Measurements from ENCODE around the gene DOC2B.
"Not testable (repeated sequence)": the region's sequence is repeated elsewhere in the genome, so short reads cannot be mapped to it uniquely, and the experiment has no call there.

DOC2B gene

DNA sequence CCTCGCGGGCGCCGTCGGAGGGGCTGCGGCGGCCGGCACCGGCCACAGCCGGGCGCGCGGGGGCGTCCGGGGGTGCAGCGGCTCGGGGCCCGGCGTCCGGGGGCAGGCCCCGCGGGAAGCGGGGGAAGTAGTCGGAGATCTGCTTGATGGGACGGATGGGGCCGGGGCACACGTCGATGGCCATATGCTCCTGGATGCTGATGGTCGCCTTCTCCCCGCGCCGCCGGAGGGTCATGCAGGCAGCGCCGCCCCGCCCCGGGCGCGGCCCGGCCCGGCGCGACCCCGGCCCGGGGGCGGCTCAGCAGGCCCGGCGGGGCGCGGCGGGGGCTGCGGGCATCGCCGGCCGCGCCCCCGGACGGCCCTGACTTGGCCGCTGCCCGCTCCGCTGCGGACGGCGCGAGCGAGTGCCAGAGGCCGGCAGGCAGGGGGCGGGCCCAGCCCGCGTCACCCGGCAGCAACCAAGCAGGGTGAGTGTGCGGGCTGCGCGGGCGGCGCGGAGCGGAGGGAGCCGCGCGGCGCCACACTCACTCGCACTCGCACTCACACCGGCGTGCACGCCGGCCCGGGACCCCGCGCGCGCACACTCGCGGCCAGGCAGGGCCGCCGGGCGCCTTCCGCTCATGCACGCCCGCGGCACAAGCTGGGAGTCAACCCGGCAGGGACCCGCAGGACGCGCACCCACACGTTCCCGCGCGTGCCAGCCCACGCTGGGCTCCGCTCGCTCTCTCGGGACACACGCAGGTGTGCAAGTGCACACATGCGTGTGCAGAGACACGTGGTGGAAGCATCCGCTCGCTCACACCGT lies at the start of gene DOC2B:
Gene DOC2B (minus strand): TSS at position 406 of the 805 bp plus-strand sequence. CDS start 171 bp downstream, at position 235.
- DNase-seq: peak; percentile 82

DNA sequence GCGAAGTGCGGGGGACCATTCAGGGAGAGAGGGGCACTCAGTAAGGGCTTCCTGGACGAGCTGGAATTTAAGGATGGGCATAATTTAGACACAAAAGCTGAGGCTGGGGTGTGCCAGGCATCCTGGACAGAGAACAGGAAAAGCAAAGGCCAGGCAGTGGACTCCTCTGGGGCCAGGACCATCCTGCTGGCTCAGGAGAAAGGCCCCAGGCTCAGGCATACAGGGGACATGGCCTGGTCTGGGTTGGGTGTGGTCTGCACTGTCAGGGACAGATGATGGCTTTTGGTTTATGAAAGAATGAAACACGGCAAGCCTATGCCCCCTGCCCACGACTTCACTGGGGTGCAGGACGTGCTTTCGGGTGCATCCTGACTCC lies 48.9 kb upstream of the DOC2B start:
- DNase-seq: no peak

DNA sequence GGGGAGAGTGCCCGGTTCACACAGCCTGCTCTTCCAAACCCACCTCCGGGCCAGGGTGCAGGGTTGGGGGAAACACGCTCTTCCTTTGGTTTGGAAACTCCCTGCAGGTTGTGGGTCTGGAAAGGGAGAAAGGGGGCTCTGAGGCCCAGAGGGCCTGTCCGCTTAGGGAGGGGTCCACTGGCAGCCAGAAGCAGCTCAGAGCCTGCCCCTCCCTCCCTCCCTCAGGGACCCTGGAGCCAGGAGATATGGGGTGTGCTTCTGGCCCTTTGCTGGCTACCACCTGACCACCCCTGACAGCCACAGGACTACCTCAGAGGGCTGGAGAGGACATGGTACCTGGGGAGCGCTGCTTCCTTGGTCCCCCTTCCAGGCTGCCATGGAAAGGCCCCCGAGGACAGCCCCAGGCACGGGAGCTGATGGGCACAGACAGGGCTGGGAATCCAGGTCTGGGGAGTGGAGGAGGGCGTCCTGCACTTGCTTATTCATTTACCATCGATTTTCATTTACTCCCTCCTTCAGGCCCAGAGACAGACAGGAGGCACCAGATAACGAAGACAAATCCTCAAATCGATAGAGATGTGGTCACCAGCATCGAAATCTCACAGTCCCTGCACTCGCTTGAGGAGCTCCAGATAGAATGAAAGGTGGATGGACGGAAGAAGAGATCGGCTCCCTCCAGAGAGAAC lies 48.4 kb upstream of the DOC2B start:
- DNase-seq: no peak

- no peak for DNase-seq
Measured at GRCh38 chr17:228951-229708, 47.7 kb upstream of the DOC2B start.

DNA sequence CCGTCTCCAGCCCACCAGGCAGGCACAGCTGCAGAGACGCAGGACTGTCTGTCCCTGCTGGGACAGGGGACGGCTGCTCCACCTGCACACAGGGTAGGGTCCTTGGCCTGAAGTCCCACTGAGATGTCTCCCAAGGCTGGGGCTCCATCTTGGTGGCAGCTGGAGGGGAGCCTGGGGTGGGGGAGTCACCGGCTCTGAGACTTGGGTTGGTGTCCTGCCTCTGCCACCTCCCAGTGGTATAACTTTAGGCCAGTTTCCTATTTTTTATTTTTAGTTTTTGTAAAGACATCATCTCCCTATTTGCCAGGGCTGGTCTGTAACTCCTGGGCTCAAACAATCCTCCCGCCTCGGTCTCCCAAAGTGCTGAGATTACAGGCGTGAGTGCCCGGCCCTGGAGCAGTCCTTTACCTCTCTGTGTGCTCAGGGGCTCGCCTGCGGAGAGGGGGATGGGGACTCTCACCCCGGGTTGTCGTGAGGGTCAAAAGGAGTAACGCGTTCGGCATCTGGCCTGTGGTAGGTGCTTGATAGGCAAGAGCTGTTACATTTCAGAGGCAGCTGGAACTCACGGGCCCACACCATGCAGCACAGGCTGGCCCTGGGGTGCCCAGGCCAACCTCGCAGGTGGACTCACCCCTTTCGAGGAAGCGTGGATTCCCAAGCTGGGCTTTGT lies 46.6 kb upstream of the DOC2B start:
- DNase-seq: no peak

DNA sequence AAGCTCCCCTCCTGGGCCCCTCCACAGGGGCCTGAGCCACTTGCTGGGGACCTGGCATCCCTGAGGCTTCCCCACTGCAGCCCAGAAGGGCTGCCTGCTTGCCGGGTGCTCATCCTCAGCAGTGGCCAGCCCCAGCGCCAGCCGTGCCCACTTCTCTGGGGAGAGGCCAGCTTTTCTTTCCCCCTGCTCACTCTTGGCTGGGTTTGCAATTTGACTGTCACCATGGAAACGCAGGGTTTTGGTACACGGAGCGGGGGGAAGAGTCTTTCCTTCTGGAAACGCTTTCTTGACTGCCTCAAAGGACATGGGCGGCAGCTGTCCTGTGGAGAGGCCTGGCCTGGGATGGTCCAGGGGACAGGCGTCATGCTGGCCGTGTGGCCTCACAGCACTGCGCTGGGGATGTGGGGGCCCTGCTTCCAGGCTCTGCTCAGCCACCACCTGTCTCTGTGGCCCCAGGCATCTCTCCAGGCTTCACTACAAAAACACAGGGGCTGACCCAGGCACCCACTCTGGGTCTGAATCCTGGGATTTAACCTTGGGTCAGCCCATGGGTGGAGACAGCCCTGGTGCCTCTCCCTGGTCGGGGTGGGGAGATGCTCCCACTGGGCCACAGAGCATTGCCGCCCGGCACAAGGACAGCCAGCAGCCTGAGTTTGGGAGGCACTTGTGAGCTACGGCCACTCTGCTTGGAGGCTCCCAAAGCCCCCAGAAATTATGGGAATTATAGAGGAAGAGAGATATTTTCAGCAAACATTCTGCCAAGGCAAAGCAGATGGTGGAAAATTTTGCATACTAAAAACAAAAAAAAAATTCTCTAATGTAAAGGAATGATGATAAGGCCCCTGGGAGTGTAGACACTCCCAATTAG lies 45.9 kb upstream of the DOC2B start:
- no peak for DNase-seq

DNA sequence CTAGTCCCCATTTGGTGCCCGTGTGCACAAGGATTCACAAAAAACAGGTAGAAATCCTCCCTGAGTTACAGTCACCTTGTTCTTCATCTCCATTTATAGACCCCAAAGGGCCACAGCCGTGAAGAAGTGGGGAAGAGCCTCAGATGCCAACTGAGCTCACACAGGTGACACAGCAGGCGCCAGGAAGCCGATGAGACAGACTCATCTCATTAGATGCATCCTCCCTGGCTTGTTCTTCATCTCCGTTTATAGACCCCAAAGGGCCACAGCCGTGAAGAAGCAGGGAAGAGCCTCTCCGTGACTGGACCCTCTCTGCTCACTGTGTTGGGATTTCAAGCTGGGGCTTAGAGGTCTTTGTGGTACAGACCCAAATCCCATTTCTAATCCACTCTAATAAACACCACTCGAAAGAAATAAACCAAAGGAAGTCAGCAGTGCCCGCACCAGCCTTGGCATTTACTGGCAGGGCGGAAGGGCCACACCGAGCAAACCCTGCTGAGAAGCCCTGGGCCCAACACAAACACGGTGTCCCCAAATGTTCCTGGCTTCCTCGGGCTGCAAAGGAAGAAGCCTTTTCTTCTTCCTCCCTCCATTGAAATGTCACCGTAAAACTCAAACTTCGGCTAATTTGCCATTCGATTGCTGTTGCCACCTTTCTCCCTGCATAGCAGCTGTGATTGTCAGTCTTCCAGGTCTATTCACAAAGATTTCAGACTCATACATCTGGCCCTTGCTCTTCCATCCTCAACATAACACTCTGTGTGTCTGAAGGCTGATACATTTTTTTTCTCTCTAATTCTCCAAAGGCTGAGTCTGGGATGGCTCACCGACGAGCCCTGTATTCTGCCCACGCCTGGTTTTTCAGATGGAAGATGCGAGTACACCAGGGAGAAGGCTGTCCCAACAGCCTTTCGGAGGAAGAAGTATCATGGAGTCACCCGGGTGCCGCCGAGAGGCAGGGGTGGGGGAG lies 44.9 kb upstream of the DOC2B start:
- no peak for DNase-seq

GRCh38 chr17:225551-225950 lies 44.1 kb upstream of the DOC2B start:
- no peak for DNase-seq

GRCh38 chr17:224576-224975 lies 43.1 kb upstream of the DOC2B start:
- not testable (repeated sequence) for DNase-seq

- no peak for DNase-seq
Measured at GRCh38 chr17:223723-224471, 42.4 kb upstream of the DOC2B start.

GRCh38 chr17:222172-222571 lies 40.7 kb upstream of the DOC2B start:
- DNase-seq: no peak

GRCh38 chr17:219696-220095 lies 38.2 kb upstream of the DOC2B start:
- DNase-seq: no peak

- no peak for DNase-seq
Measured at GRCh38 chr17:218432-219110, 37.1 kb upstream of the DOC2B start.

GRCh38 chr17:216625-217024 lies 35.2 kb upstream of the DOC2B start:
- no peak for DNase-seq

DNA sequence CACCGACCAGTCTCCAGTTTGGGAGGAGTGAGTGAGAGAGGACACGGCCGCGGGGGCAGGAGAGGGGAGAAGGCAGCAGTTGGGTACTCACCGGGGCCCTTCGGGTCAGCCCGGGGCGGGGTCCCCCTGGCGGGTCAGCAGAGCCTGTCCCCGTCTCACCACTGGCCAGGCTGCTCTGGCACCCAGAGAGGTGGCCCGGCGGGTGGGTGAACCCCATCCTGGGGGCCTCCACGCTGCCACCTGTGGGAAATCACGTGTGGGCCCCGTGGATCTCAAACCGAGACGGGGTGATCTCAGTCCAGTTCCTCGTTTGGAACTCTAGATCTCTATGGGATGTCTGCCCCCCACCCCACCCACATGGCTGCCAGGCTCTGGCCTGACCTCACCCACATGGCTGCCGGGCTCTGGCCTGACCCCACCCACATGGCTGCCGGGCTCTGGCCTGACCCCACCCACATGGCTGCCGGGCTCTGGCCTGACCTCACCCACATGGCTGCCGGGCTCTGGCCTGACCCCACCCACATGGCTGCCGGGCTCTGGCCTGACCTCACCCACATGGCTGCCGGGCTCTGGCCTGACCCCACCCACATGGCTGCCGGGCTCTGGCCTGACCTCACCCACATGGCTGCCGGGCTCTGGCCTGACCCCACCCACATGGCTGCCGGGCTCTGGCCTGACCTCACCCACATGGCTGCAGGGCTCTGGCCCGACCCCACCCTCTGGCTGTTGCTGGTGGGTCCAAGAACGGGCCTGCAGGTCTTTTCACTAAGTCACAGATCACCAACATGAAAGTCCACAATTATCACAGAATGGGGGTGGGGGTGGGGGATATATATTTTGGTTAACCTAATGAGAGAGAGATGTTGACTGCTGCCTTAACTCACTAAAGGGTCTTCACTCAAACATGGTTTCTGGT lies 34.4 kb upstream of the DOC2B start:
- DNase-seq: not testable (repeated sequence)

GRCh38 chr17:214881-215331 lies 33.5 kb upstream of the DOC2B start:
- no peak for DNase-seq

GRCh38 chr17:213286-214105 lies 32.0 kb upstream of the DOC2B start:
- DNase-seq: no peak
